Lower lobe of right lung (tissue), 2 donors: Measurements from ENCODE around the gene ANKRD11. TPM values are rescaled to one million over a fixed set of nuclear protein-coding genes. Genes with fewer than 3 reads are reported as not detected.

Source experiments
- ATAC-seq, 2 donors: fragments of 200-7000 bp; cut with Tn5 transposase; one replicate each; pipeline ENCODE4 v1.9.1; 2020 to 2022; ENCODE audit warnings: mild to moderate bottlenecking in 2 of 2, moderate library complexity in 2 of 2
- DNase-seq: peaks from one replicate; pipeline ENCODE4 v3.0.0-alpha.2; 2020
- H3K27ac ChIP-seq: fragments of 200-600 bp; one replicate; pipeline ENCODE4 v1.8.0; 2022
- H3K27me3 ChIP-seq: fragments of 200-600 bp; one replicate; pipeline ENCODE4 v1.8.0; 2022; ENCODE audit warnings: low read depth
- H3K36me3 ChIP-seq: fragments of 200-600 bp; one replicate; pipeline ENCODE4 v1.8.0; 2022; ENCODE audit warnings: mild to moderate bottlenecking
- H3K4me1 ChIP-seq: fragments of 200-600 bp; one replicate; pipeline ENCODE4 v1.8.0; 2022
- H3K4me3 ChIP-seq: fragments of 200-600 bp; one replicate; pipeline ENCODE4 v1.8.0; 2022; ENCODE audit warnings: mild to moderate bottlenecking
- H3K9me3 ChIP-seq: fragments of 200-600 bp; one replicate; pipeline ENCODE4 v1.8.0; 2022
- CTCF ChIP-seq: fragments of 200-600 bp; IDR thresholded peaks from one replicate; pipeline ENCODE4 v1.8.0; 2022; ENCODE audit warnings: antibody characterized with exemption, mild to moderate bottlenecking
- intact Hi-C: fragments of 100-400 bp; cut with DNase I; formaldehyde crosslinking; loops from one replicate; pipeline ENCODE4 v1.11.0; 2022
- total RNA-seq: library from RNA; stranded (reverse); fragmentation: NEBNext Ultra II Directional; extraction: Animal tissue kit (Norgen Biotek cat#: 25700); gene quantifications from one replicate; pipeline ENCODE4 v1.2.1, GENCODE V29; 2021
- donor health status: DM: no; HTN: yes; CAD: no; lungs with severe emphysema.

Gene ANKRD11
- total RNA-seq, 1 donor from 2014 or later, result 127 TPM

GRCh38 chr16:89281829-89282228 lies 208.5 kb downstream of the ANKRD11 start:
- DNase-seq (no peak), ATAC-seq (no peak)
- H3K9me3 ChIP-seq, result no peaks in the 10 kb centered on the region
- TF ChIP-seq CTCF, result no peak
- H3K36me3 ChIP-seq, result peaks cover 95% of the 10 kb centered on the region
- no peaks in the 10 kb centered on the region for H3K4me1 ChIP-seq
- intact Hi-C loops, result no loop called here
- H3K27ac ChIP-seq, result no peak overlapping the region
- H3K4me3 ChIP-seq, result no peak overlapping the region
- no peaks in the 10 kb centered on the region for H3K27me3 ChIP-seq

- peaks cover 95% of the 10 kb centered on the region for H3K36me3 ChIP-seq
- no peak overlapping the region for H3K4me3 ChIP-seq
- H3K27ac ChIP-seq, result no peak overlapping the region
- ATAC-seq (no peak), DNase-seq (no peak)
- intact Hi-C loops, result no loop called here
- no peaks in the 10 kb centered on the region for H3K27me3 ChIP-seq
- H3K4me1 ChIP-seq, result no peaks in the 10 kb centered on the region
- TF ChIP-seq CTCF, result no peak
- no peaks in the 10 kb centered on the region for H3K9me3 ChIP-seq
Measured at GRCh38 chr16:89281189-89281577, 209.2 kb downstream of the ANKRD11 start.

DNA sequence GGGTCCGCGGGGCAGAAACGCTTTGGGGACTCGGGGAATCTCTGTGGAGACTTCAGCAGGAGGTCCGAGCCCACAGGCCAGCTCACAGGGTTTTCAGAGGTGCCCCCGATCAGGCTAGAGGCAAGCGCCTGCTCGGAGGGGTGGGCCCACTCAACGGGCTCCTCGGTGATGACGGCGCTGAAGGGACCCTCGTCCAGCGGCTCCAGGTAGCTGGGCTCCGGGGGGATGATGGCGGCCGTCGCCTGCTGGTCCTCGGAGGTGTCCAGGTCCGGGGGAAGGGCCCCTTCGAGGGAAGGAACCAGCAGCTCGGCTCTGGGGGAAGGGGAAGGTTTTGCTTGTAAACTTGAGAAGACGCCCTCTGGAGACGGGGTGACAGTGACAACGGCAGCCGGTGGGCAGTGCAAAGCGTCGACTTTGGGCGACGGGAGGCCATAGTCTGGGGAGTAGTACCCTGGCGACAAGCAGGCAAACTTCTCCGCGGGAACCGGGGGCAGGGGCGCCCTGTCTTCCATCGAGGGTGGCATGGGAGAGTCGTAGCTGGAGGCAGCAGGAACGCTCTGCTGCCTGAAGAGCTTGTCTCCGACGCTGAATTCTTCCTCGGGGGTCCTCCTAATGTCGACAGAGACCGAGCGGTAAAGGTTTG lies 209.7 kb downstream of the ANKRD11 start:
- intact Hi-C loops, result no loop called here
- Histone ChIP-seq H3K4me3 (no peak overlapping the region), H3K36me3 (peaks cover 95% of the 10 kb centered on the region), H3K9me3 (no peaks in the 10 kb centered on the region), H3K4me1 (no peaks in the 10 kb centered on the region), H3K27ac (no peak overlapping the region), H3K27me3 (no peaks in the 10 kb centered on the region)
- DNase-seq (no peak), ATAC-seq (peak in 1 of 2 donors; percentile 2)
- TF ChIP-seq CTCF, result no peak

DNA sequence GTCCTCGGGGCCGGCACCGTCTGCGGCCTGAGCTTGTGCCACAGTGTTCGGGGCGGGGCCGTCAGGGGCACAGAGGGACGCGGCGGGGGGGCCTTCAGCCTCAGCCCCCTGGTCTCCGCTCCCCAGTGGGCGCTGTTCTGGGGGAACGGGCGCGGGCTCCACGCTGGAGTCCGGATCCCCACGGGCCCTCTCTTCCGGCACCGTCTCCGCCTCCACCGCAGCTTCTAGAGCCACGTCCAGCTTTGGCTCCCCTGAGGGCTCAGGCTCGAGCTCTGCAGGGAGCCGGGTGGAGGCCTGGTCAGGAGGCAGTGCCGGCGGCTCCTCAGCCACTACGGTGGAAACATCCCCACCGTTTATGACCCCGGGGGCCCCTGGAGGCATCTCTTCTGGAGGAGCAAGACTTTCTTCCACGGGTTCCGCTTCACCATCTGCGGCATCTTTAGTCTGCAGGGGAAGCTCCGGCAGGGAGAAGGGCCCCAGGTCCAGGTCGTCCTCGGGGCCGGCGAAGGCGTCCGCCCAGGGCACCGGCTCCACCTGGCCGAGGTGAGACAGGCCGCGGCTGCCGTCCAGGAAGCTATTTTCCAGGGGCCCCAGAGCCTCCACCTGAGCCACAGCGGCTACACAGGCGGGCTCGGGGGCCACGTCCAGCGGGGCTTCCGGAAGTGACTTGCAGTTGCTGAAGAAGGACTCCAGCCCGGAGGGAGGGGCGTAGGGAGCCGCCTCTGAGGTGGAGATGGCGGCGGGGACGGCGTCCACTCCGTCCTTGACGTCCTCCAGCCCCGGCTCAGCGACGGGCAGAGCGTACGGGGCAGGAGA lies 210.5 kb downstream of the ANKRD11 start:
- Histone ChIP-seq H3K27me3 (no peaks in the 10 kb centered on the region), H3K4me3 (no peak overlapping the region), H3K4me1 (no peaks in the 10 kb centered on the region), H3K9me3 (no peaks in the 10 kb centered on the region), H3K27ac (no peak overlapping the region), H3K36me3 (peaks cover 95% of the 10 kb centered on the region)
- no peak for TF ChIP-seq CTCF
- intact Hi-C loops, result no loop called here
- DNase-seq (no peak), ATAC-seq (peak; percentile 3)

DNA sequence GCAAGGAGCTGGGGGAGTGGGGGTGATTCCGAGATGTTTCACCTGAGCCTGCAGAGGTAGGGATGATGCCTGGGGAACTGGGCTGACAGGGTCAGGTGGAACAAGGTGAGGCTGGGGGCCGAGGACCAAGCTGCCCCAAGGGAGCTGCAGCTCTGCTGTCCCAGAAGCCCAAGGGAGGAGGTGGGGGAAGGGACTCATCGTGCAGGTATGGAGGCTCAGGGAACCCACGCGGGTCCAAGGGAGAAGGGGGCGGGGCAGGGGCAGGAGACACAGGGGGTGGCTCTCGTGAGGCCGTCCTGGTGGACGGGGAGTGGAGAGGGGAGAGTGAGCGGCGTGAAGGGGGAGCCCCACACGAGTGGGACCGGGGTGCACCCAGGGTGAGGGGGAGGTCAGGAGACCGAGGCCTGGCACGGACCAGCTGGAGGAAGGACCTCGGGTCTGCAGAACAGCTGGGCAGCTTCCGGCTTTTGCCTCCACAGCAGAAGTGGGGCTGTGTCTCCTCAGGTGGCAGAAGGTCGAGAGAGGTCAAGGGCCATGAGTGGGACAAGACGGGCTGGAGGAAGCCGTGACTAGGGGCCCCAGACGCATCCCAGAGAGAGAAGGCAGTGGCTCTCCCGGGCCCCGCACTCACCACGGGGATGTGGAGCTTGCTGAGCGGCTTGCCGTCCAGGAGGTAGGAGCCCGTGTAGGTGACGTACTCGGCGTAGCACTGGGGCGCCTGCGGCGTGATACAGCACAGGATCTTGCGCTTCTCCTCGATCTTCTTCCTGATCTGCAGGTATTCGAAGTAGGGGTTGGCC lies 211.7 kb downstream of the ANKRD11 start:
- no peak for DNase-seq

More for the DNA sequence above, 211.7 kb downstream of the ANKRD11 start:
- intact Hi-C loops, result no loop called here
- Histone ChIP-seq H3K27ac (no peak overlapping the region), H3K9me3 (no peaks in the 10 kb centered on the region), H3K4me3 (no peak overlapping the region), H3K4me1 (no peaks in the 10 kb centered on the region), H3K36me3 (peaks cover 95% of the 10 kb centered on the region), H3K27me3 (no peaks in the 10 kb centered on the region)
- ATAC-seq, result no peak
- no peak for TF ChIP-seq CTCF
